Epithelial cell of esophagus (primary cell): Measurements from ENCODE around the gene CSF3.
A peak's percentile ranks its signal among the peaks of the same experiment; 100 is the strongest.

Experiments
- DNase-seq: peaks from one replicate; pipeline ENCODE4 v3.0.0; 2010; ENCODE audit warnings: low read depth
- H3K4me3 ChIP-seq: 2 replicates; pipeline ENCODE4 v1.5.1; 2011; ENCODE audit warnings: mild to moderate bottlenecking, low read length, control low read depth
- TF ChIP-seq, protein P1 (sequence below): IDR thresholded peaks from 2 replicates; pipeline ENCODE4 v1.5.1; 2011; ENCODE audit warnings: low read depth, mild to moderate bottlenecking, low read length, control low read depth, inconsistent platforms; ENCODE audit not compliant: insufficient read depth; ENCODE audit errors: missing control alignments

CSF3 gene

GRCh38 chr17:40032322-40033320 lies 17.4 kb downstream of the CSF3 start:
- no peak for DNase-seq
- TF ChIP-seq, protein P1, sequence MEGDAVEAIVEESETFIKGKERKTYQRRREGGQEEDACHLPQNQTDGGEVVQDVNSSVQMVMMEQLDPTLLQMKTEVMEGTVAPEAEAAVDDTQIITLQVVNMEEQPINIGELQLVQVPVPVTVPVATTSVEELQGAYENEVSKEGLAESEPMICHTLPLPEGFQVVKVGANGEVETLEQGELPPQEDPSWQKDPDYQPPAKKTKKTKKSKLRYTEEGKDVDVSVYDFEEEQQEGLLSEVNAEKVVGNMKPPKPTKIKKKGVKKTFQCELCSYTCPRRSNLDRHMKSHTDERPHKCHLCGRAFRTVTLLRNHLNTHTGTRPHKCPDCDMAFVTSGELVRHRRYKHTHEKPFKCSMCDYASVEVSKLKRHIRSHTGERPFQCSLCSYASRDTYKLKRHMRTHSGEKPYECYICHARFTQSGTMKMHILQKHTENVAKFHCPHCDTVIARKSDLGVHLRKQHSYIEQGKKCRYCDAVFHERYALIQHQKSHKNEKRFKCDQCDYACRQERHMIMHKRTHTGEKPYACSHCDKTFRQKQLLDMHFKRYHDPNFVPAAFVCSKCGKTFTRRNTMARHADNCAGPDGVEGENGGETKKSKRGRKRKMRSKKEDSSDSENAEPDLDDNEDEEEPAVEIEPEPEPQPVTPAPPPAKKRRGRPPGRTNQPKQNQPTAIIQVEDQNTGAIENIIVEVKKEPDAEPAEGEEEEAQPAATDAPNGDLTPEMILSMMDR: no peak
- no peak overlapping the region for H3K4me3 ChIP-seq

DNA sequence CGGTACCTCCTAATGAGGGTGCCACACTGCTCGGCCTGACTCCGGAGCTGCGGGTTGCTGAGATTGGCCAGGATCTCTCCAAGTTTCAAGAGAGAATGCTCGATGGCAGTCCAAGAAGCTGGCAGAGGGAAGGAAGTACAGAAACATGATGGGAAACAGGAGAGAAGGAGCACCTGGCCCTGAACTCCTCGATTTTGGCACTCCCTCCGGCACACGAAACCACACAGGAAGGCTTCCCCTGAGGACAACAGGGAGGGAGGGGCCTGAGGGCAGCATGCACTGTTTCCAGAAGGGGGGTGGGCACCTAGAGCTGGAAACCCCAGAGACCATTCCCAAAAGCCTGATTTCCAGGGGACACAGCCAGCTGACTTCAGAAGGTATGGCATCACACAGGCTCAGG lies 18.1 kb downstream of the CSF3 start:
- H3K4me3 ChIP-seq: no peak overlapping the region
- TF ChIP-seq, protein P1: no peak
- DNase-seq: no peak

DNA sequence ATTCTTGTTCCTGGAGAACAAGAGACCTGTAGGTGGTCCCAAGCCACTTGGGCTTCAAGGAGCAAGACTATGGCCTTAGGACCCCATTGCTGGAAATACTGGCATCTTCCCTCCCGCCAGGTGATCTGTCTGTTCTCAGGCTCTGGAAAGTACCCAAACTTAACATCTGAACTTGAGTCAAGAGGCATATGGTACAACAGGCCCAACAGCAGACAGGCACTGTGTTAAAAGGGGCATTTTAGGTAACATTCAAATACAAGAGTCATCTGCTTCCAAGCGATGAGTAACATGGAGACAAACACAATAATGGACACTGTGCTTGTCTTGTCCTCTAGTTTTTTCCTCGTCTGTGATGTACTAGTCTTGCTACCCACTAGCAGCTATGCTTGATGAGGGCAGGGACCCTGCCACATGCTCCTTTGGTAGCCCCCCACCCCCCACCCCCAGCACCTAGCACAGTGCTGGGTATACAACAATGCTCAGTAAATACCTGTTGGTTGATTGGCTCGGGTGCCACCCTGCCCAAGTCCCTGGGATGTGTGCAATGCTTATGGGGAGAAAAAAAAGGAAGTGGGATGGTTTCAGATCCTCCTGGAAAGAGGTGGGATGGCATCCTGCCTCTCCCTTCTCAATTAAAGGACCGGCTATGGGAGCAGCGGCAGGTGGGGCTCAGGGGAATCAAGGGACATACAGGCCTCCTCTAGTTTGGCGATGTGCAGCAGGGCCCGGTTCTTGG lies 19.4 kb downstream of the CSF3 start:
- no peak overlapping the region for H3K4me3 ChIP-seq
- DNase-seq: no peak
- TF ChIP-seq, protein P1: no peak

GRCh38 chr17:40035162-40035559 lies 19.9 kb downstream of the CSF3 start:
- TF ChIP-seq, protein P1: peak; percentile 67
- peak; percentile 46 for DNase-seq
- H3K4me3 ChIP-seq: no peak overlapping the region

DNA sequence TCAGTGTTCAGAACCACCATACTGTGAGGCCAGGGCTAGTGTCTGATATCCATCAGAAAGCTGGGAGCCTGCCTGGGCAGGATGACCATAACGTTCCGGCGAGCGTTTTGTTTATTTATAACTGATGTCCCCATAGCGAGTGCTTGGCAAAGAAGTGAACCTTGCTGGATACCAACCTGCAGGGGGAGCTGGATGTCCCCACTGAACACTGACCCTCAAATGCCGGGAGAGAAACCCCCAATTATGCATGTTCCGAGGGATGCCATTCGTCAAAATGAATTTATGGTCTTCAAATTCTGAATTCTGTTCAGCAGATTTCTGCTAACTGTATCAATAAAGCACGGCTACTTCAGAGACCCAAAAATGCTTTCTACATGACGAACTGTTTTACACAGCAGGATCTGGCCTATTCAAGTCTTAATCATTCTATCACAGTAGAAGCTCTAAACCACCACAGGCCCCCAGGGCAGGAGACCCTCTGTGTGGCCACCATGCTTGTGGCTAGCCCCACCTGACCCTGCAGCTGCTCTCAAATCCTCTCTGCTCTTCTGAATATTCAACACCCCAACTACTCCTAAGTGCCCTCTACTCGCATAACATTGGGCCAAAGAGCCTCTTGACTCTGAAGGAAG lies 23.8 kb downstream of the CSF3 start:
- no peak overlapping the region for H3K4me3 ChIP-seq
- TF ChIP-seq, protein P1: peak; percentile 61
- DNase-seq: peak; percentile 47

GRCh38 chr17:40041196-40041595 lies 26.0 kb downstream of the CSF3 start:
- no peak overlapping the region for H3K4me3 ChIP-seq
- no peak for DNase-seq
- TF ChIP-seq, protein P1: no peak
